Measurements from ENCODE around the gene NFIC.
"Not testable (repeated sequence)": the region's sequence is repeated elsewhere in the genome, so short reads cannot be mapped to it uniquely, and the experiment has no call there.

The NFIC gene

DNA sequence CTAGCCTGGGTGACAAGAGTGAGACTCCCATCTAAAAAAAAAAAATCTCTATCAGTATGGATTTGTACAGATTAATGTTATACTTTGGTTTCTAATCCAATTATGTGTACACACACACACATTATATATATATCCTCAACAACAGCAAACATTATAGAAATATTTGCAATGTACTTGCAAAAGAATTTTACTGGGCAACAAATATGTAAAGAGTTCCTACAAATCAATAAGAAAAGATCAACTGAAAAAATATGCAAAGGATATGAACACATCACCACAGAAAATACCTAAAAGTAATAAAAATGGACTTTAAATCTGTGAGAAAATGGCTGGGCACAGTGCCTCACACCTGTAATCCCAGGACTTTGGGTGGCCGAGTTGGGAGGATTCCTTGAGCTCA lies 40.9 kb upstream of the NFIC start:
- no peaks in the 10 kb centered on the region for H3K36me3 ChIP-seq (ENCODE audit: control insufficient read depth, insufficient read depth, low read length)
- no peak for DNase-seq (ENCODE audit: extremely low read depth, insufficient read length)
- no peak overlapping the region for H3K4me3 ChIP-seq (replicated peaks; ENCODE audit: low read depth, low read length)
- TF ChIP-seq, protein P1, sequence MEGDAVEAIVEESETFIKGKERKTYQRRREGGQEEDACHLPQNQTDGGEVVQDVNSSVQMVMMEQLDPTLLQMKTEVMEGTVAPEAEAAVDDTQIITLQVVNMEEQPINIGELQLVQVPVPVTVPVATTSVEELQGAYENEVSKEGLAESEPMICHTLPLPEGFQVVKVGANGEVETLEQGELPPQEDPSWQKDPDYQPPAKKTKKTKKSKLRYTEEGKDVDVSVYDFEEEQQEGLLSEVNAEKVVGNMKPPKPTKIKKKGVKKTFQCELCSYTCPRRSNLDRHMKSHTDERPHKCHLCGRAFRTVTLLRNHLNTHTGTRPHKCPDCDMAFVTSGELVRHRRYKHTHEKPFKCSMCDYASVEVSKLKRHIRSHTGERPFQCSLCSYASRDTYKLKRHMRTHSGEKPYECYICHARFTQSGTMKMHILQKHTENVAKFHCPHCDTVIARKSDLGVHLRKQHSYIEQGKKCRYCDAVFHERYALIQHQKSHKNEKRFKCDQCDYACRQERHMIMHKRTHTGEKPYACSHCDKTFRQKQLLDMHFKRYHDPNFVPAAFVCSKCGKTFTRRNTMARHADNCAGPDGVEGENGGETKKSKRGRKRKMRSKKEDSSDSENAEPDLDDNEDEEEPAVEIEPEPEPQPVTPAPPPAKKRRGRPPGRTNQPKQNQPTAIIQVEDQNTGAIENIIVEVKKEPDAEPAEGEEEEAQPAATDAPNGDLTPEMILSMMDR (IDR thresholded peaks at IDR 0.05; ENCODE audit: insufficient read depth, low read length, poor library complexity, severe bottlenecking): no peak
- no peaks in the 10 kb centered on the region; the same call in 1 of the 2 replicates for H3K27me3 ChIP-seq (replicated peaks; ENCODE audit: control insufficient read depth, insufficient read depth, low read length)

DNA sequence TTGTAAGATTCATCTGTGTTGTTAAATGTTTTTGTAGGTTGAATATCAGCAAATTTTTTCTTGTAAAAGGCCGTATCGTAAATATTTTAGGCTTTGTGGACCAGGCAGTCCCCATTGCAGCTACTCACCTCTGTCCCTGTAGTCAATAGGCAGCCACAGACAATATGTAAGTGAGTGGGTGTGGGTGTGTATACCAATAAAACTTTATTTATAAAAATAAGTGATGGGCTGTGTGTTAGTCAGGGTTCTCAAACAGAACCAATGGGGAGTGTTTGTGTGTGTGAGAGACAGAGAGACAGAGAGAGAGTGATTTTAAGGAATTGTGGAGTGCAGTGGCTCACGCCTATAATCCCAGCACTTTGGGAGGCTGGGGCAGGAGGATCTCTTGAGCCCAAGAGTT lies 37.6 kb upstream of the NFIC start:
- Histone ChIP-seq H3K27me3 (replicated peaks; ENCODE audit: control insufficient read depth, insufficient read depth, low read length) (no peaks in the 10 kb centered on the region), H3K4me3 (replicated peaks; ENCODE audit: low read depth, low read length) (no peak overlapping the region), H3K36me3 (ENCODE audit: control insufficient read depth, insufficient read depth, low read length) (no peaks in the 10 kb centered on the region)
- no peak for DNase-seq (ENCODE audit: extremely low read depth, insufficient read length)
- TF ChIP-seq, protein P1 (IDR thresholded peaks at IDR 0.05; ENCODE audit: insufficient read depth, low read length, poor library complexity, severe bottlenecking): no peak

DNA sequence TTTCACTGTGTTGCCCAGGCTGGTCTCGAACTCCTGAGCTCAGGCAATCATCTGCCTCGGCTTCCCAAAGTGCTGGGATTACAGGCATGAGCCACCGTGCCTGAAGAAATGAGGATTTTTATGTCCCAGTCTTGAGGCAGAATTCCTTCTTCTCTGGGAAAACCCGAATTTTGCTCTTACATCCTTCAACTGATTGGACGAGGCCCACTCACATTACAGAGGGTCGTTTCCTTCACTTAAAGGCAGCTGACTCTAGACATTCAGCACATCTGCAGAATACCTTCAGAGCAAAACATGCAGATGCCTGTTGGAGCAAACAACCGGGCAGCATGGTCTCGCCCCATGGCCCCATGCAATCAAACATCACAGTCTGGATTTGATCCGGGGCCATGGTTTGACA lies 36.3 kb upstream of the NFIC start:
- no peak for DNase-seq (ENCODE audit: extremely low read depth, insufficient read length)
- Histone ChIP-seq H3K27me3 (replicated peaks; ENCODE audit: control insufficient read depth, insufficient read depth, low read length) (no peaks in the 10 kb centered on the region), H3K36me3 (ENCODE audit: control insufficient read depth, insufficient read depth, low read length) (no peaks in the 10 kb centered on the region), H3K4me3 (replicated peaks; ENCODE audit: low read depth, low read length) (no peak overlapping the region)
- TF ChIP-seq, protein P1 (IDR thresholded peaks at IDR 0.05; ENCODE audit: insufficient read depth, low read length, poor library complexity, severe bottlenecking): no peak

DNA sequence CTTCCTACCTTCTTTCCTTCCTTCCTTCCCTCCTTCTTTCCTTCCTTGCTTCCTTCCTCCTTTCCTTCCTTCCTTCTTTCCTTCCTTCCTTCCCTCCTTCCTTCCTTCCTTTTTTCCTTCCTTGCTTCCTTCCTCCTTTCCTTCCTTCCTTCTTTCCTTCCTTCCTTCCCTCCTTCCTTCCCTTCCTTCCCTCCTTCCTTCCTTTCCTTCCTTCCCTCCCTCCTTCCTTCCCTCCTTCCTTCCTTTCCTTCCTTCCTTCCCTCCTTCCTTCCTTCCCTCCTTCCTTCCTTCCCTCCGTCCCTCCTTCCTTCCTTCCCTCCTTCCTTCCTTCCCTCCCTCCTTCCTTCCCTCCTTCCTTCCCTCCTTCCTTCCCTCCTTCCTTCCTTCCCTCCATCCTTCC lies 34.2 kb upstream of the NFIC start:
- H3K4me3 ChIP-seq (replicated peaks; ENCODE audit: low read depth, low read length); DNase-seq (ENCODE audit: extremely low read depth, insufficient read length); H3K27me3 ChIP-seq (replicated peaks; ENCODE audit: control insufficient read depth, insufficient read depth, low read length); H3K36me3 ChIP-seq (ENCODE audit: control insufficient read depth, insufficient read depth, low read length): not testable (repeated sequence)

DNA sequence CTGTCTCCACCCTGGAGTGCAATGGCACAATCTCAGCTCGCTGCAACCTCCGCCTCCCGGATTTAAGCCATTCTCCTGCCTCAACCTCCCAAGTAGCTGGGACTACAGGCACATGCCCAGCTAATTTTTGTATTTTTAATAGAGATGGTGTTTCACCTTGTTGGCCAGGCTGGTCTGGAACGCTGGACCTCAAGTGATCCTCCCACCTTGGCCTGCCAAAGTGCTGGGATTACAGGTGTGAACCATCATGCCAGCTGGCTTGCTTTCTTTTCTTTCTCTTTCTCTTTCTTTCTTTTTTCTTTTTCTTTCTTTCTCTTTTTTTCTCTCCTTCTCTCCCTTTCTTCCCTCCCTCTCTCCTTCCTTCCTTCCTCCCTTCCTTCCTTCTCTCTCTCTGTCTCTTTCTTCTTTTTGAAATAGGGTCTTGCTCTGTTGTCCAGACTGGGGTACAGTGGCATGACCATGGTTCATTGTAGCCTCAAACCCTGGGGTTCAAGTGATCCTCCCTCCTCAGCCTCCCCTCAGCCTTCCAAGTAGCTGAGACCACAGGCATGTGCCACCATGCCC lies 33.3 kb upstream of the NFIC start:
- Histone ChIP-seq H3K27me3 (replicated peaks; ENCODE audit: control insufficient read depth, insufficient read depth, low read length) (no peaks in the 10 kb centered on the region), H3K36me3 (ENCODE audit: control insufficient read depth, insufficient read depth, low read length) (no peaks in the 10 kb centered on the region), H3K4me3 (replicated peaks; ENCODE audit: low read depth, low read length) (no peak overlapping the region)
- TF ChIP-seq, protein P1 (IDR thresholded peaks at IDR 0.05; ENCODE audit: insufficient read depth, low read length, poor library complexity, severe bottlenecking): no peak
- DNase-seq (ENCODE audit: extremely low read depth, insufficient read length): no peak

DNA sequence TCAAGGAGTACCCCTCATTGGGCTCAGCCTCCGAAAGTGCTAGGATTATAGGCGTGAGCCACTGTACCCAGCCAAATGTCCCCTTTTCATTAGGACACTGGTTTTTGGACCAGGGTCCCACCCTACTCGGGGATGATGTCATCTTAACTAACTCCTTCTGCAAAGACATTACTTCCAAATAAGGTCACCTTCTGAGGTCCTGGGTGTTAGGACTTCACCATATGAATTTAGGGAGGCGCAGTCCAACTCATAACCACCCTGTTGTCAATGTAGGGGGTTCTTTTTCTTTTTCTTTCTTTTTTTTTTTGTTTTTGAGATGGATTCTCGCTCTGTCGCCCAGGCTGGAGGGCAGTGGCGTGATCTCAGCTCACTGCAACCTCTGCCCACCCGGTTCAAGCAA lies 32.7 kb upstream of the NFIC start:
- no peak overlapping the region for H3K4me3 ChIP-seq (replicated peaks; ENCODE audit: low read depth, low read length)
- H3K27me3 ChIP-seq (replicated peaks; ENCODE audit: control insufficient read depth, insufficient read depth, low read length): no peaks in the 10 kb centered on the region
- H3K36me3 ChIP-seq (ENCODE audit: control insufficient read depth, insufficient read depth, low read length): no peaks in the 10 kb centered on the region
- no peak for DNase-seq (ENCODE audit: extremely low read depth, insufficient read length)
- TF ChIP-seq, protein P1 (IDR thresholded peaks at IDR 0.05; ENCODE audit: insufficient read depth, low read length, poor library complexity, severe bottlenecking): no peak

DNA sequence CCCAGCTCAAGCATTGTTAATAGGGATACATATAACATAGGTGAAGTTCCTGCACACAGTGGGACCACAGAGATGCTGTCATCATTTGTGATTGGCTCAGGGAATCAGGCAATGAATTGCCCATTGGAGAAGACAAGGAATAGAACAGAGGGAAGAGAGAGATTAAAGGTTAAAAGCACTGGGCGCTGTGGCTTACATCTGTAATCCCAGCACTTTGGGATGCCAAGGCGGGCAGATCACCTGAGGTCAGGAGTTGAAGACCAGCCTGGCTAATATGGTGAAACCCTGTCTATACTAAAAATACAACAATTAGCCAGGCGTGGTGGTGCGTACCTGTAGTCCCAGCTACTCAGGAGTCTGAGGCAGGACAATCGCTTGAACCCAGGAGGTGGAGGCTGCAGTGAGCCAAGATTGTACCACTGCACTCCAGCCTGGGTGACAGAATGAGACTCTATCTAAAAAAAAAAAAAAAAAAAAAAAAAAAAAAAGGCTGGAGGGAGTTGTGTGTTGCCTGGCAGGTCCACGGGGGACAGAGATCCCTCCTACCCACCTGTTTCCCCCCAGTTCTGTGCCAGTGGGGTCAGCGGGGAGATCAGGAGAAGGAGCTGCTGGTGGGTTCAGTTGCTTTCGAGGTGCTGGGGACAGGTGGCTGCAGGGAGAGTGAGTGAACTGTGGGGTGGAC lies 31.5 kb upstream of the NFIC start:
- not testable (repeated sequence) for H3K4me3 ChIP-seq (replicated peaks; ENCODE audit: low read depth, low read length); H3K27me3 ChIP-seq (replicated peaks; ENCODE audit: control insufficient read depth, insufficient read depth, low read length); DNase-seq (ENCODE audit: extremely low read depth, insufficient read length); H3K36me3 ChIP-seq (ENCODE audit: control insufficient read depth, insufficient read depth, low read length)
